Central memory CD8-positive, alpha-beta T cell (primary cell): ENCODE data around the gene ARF4.
"Not testable (repeated sequence)": the region's sequence is repeated elsewhere in the genome, so short reads cannot be mapped to it uniquely, and the experiment has no call there.

Experiments
- ATAC-seq: fragments of 150-1000 bp; cut with Tn5 transposase; replicated peaks from 2 replicates; pipeline ENCODE4 v1.10.0; 2022; ENCODE audit warnings: mild to moderate bottlenecking, moderate FRiP score, moderate number of reproducible peaks; ENCODE audit not compliant: poor library complexity, severe bottlenecking; ENCODE audit errors: extremely low read depth
- DNase-seq, 2 donors: peaks; one replicate each; pipeline ENCODE4 v3.0.0; 2021; ENCODE audit warnings: low spot score in 2 of 2
- H3K27ac Mint-ChIP-seq: one replicate; pipeline ENCODE4 v1.8.0; 2022; ENCODE audit warnings: low read depth, mild to moderate bottlenecking, moderate library complexity, mixed read lengths
- H3K27me3 Mint-ChIP-seq: one replicate; pipeline ENCODE4 v1.8.0; 2022; ENCODE audit warnings: mixed read lengths
- H3K36me3 Mint-ChIP-seq: one replicate; pipeline ENCODE4 v1.8.0; 2022; ENCODE audit warnings: mild to moderate bottlenecking, moderate library complexity, mixed read lengths; ENCODE audit not compliant: insufficient read depth
- H3K4me1 Mint-ChIP-seq: one replicate; pipeline ENCODE4 v1.8.0; 2022; ENCODE audit warnings: mixed read lengths
- H3K4me3 Mint-ChIP-seq: one replicate; pipeline ENCODE4 v1.8.0; 2022; ENCODE audit warnings: mild to moderate bottlenecking, moderate library complexity, mixed read lengths
- H3K9me3 Mint-ChIP-seq: one replicate; pipeline ENCODE4 v1.8.0; 2022; ENCODE audit warnings: mixed read lengths

The ARF4 gene

GRCh38 chr3:57597127-57597923 lies at the start of gene ARF4:
Gene ARF4, minus strand, starts transcription at chr3:57597344. Its CDS starts 204 bp downstream, at chr3:57597140.
- peak within 1 kb of the TSS; percentile 97 for H3K27ac Mint-ChIP-seq
- peak within 1 kb of the TSS; percentile 96 for H3K4me3 Mint-ChIP-seq
- peaks cover 56% of the 10 kb centered on the region for H3K4me1 Mint-ChIP-seq
- peaks cover 29% of the 10 kb centered on the region for H3K36me3 Mint-ChIP-seq
- ATAC-seq = peak; percentile 82
- no peaks in the 10 kb centered on the region for H3K27me3 Mint-ChIP-seq
- DNase-seq = peak; percentile 99 to 100
- H3K9me3 Mint-ChIP-seq = no peaks in the 10 kb centered on the region

GRCh38 chr3:57646723-57647122 lies 49.6 kb upstream of the ARF4 start:
- Mint-ChIP-seq H3K27ac (peak overlapping the region; percentile 50), H3K27me3 (no peaks in the 10 kb centered on the region), H3K4me1 (peaks cover 25% of the 10 kb centered on the region), H3K4me3 (no peak overlapping the region), H3K36me3 (peaks cover 48% of the 10 kb centered on the region), H3K9me3 (no peaks in the 10 kb centered on the region)
- ATAC-seq = no peak
- DNase-seq = no peak

GRCh38 chr3:57644740-57645139 lies 47.6 kb upstream of the ARF4 start:
- Mint-ChIP-seq H3K36me3 (peaks cover 51% of the 10 kb centered on the region), H3K27me3 (no peaks in the 10 kb centered on the region), H3K27ac (no peak overlapping the region), H3K9me3 (no peaks in the 10 kb centered on the region), H3K4me1 (peaks cover 25% of the 10 kb centered on the region), H3K4me3 (no peak overlapping the region)
- ATAC-seq = no peak
- DNase-seq = no peak

GRCh38 chr3:57637391-57637790 lies 40.2 kb upstream of the ARF4 start:
- no peak for DNase-seq
- ATAC-seq = no peak
- Mint-ChIP-seq H3K4me1 (peaks cover 6% of the 10 kb centered on the region), H3K9me3 (no peaks in the 10 kb centered on the region), H3K27ac (peak overlapping the region; percentile 88), H3K4me3 (no peak overlapping the region), H3K27me3 (no peaks in the 10 kb centered on the region), H3K36me3 (peaks cover 59% of the 10 kb centered on the region)

GRCh38 chr3:57634259-57634658 lies 37.1 kb upstream of the ARF4 start:
- not testable (repeated sequence) for ATAC-seq, H3K4me3 Mint-ChIP-seq, H3K9me3 Mint-ChIP-seq, DNase-seq, H3K4me1 Mint-ChIP-seq, H3K27ac Mint-ChIP-seq, H3K27me3 Mint-ChIP-seq
- H3K36me3 Mint-ChIP-seq = peaks cover 64% of the 10 kb centered on the region

- Mint-ChIP-seq H3K4me1 (no peaks in the 10 kb centered on the region), H3K9me3 (no peaks in the 10 kb centered on the region), H3K27ac (no peak overlapping the region), H3K27me3 (no peaks in the 10 kb centered on the region), H3K4me3 (no peak overlapping the region), H3K36me3 (peaks cover 63% of the 10 kb centered on the region)
- ATAC-seq (no peak), DNase-seq (no peak)
Measured at GRCh38 chr3:57627976-57628375, 30.8 kb upstream of the ARF4 start.

- ATAC-seq (no peak), DNase-seq (no peak)
- no peaks in the 10 kb centered on the region for H3K4me1 Mint-ChIP-seq
- H3K9me3 Mint-ChIP-seq = no peaks in the 10 kb centered on the region
- H3K4me3 Mint-ChIP-seq = no peak overlapping the region
- H3K27me3 Mint-ChIP-seq = no peaks in the 10 kb centered on the region
- H3K27ac Mint-ChIP-seq = peak overlapping the region; percentile 74
- H3K36me3 Mint-ChIP-seq = peaks cover 44% of the 10 kb centered on the region
Measured at GRCh38 chr3:57624801-57625200, 27.7 kb upstream of the ARF4 start.

GRCh38 chr3:57622362-57622761 lies 25.2 kb upstream of the ARF4 start:
- H3K27ac Mint-ChIP-seq = no peak overlapping the region
- H3K27me3 Mint-ChIP-seq = no peaks in the 10 kb centered on the region
- no peaks in the 10 kb centered on the region for H3K9me3 Mint-ChIP-seq
- H3K4me1 Mint-ChIP-seq = no peaks in the 10 kb centered on the region
- no peak for ATAC-seq
- H3K36me3 Mint-ChIP-seq = peaks cover 20% of the 10 kb centered on the region
- H3K4me3 Mint-ChIP-seq = no peak overlapping the region
- no peak for DNase-seq

- Mint-ChIP-seq H3K9me3 (no peaks in the 10 kb centered on the region), H3K27me3 (no peaks in the 10 kb centered on the region), H3K27ac (no peak overlapping the region), H3K4me3 (no peak overlapping the region), H3K4me1 (no peaks in the 10 kb centered on the region), H3K36me3 (peaks cover 4% of the 10 kb centered on the region)
- ATAC-seq = no peak
- no peak for DNase-seq
Measured at GRCh38 chr3:57617739-57618138, 20.6 kb upstream of the ARF4 start.

GRCh38 chr3:57616233-57616632 lies 19.1 kb upstream of the ARF4 start:
- no peaks in the 10 kb centered on the region for H3K27me3 Mint-ChIP-seq
- ATAC-seq (no peak), DNase-seq (no peak)
- H3K4me1 Mint-ChIP-seq = peaks cover 5% of the 10 kb centered on the region
- peaks cover 2% of the 10 kb centered on the region for H3K36me3 Mint-ChIP-seq
- no peak overlapping the region for H3K4me3 Mint-ChIP-seq
- H3K9me3 Mint-ChIP-seq = no peaks in the 10 kb centered on the region
- H3K27ac Mint-ChIP-seq = no peak overlapping the region

GRCh38 chr3:57611870-57612269 lies 14.7 kb upstream of the ARF4 start:
- DNase-seq, H3K27ac Mint-ChIP-seq, H3K4me3 Mint-ChIP-seq, H3K9me3 Mint-ChIP-seq, ATAC-seq, H3K36me3 Mint-ChIP-seq, H3K27me3 Mint-ChIP-seq, H3K4me1 Mint-ChIP-seq: not testable (repeated sequence)

- no peak for ATAC-seq
- Mint-ChIP-seq H3K27ac (peak overlapping the region; percentile 61), H3K9me3 (peaks cover 13% of the 10 kb centered on the region), H3K4me3 (no peak overlapping the region), H3K4me1 (no peaks in the 10 kb centered on the region), H3K36me3 (no peaks in the 10 kb centered on the region), H3K27me3 (no peaks in the 10 kb centered on the region)
- DNase-seq = no peak
Measured at GRCh38 chr3:57605683-57606082, 8.5 kb upstream of the ARF4 start.

GRCh38 chr3:57604971-57605370 lies 7.8 kb upstream of the ARF4 start:
- Mint-ChIP-seq H3K36me3 (peaks cover 1% of the 10 kb centered on the region), H3K4me3 (no peak overlapping the region), H3K27ac (no peak overlapping the region), H3K4me1 (no peaks in the 10 kb centered on the region), H3K9me3 (peaks cover 13% of the 10 kb centered on the region), H3K27me3 (no peaks in the 10 kb centered on the region)
- DNase-seq (no peak), ATAC-seq (no peak)
